Colonic mucosa (tissue), 4 donors: Measurements from ENCODE around the gene PNLDC1. TPM values are rescaled to one million over a fixed set of nuclear protein-coding genes. Genes with fewer than 3 reads are reported as not detected.
"Not testable (repeated sequence)": the region's sequence is repeated elsewhere in the genome, so short reads cannot be mapped to it uniquely, and the experiment has no call there.

ENCODE experiments used
- DNase-seq: peaks from one replicate; pipeline ENCODE4 v3.0.0-alpha.2; 2020
- H3K27ac ChIP-seq: fragments of 200-600 bp; one replicate; pipeline ENCODE4 v1.8.0; 2021
- H3K27me3 ChIP-seq: fragments of 200-600 bp; one replicate; pipeline ENCODE4 v1.8.0; 2021
- H3K36me3 ChIP-seq: fragments of 200-600 bp; one replicate; pipeline ENCODE4 v1.8.0; 2021
- H3K4me1 ChIP-seq: fragments of 200-600 bp; one replicate; pipeline ENCODE4 v1.8.0; 2021; ENCODE audit warnings: mild to moderate bottlenecking
- H3K4me3 ChIP-seq: fragments of 200-600 bp; one replicate; pipeline ENCODE4 v1.8.0; 2021
- H3K9ac ChIP-seq, 2 donors: one replicate each; pipeline ENCODE4 v1.7.0; 2013; ENCODE audit warnings: control low read depth in 2 of 2, low read depth in 2 of 2, low read length in 2 of 2
- H3K9me3 ChIP-seq: fragments of 200-600 bp; one replicate; pipeline ENCODE4 v1.8.0; 2021
- CTCF ChIP-seq: fragments of 200-600 bp; IDR thresholded peaks from one replicate; pipeline ENCODE4 v1.8.0; 2022; ENCODE audit warnings: antibody characterized with exemption, mild to moderate bottlenecking
- intact Hi-C: fragments of 100-400 bp; cut with DNase I; formaldehyde crosslinking; loops from one replicate; pipeline ENCODE4 v1.14.1; 2022
- total RNA-seq, 2 donors: library from RNA; stranded (reverse); fragmentation: NEBNext Ultra II Directional in 1 of 2; extraction: Animal tissue kit (Norgen Biotek cat#: 25700) in 1 of 2; gene quantifications; one replicate each; pipeline ENCODE4 v1.2.1, GENCODE V29; 2021
- donor health status: healthy.
- donor health status: DM: no; HTN: no; CAD: no.
- donor health status: DM: no; HTN: no; CAD: no.

Gene PNLDC1
- total RNA-seq, 2 donors from 2014 or later, result 0.72 TPM; not detected in 1

- TF ChIP-seq CTCF, result no peak
- Histone ChIP-seq H3K9ac (no peak overlapping the region), H3K9me3 (no peaks in the 10 kb centered on the region), H3K36me3 (no peaks in the 10 kb centered on the region), H3K4me3 (no peak overlapping the region), H3K4me1 (no peaks in the 10 kb centered on the region), H3K27me3 (no peaks in the 10 kb centered on the region), H3K27ac (no peak overlapping the region)
- no peak for DNase-seq
- intact Hi-C loops, result loop anchor here (5.0 to 10.0 kb wide), 4 partner anchors 193 to 673 kb away; no protein-coding TSS in a partner anchor
Measured at GRCh38 chr6:159862103-159862502, 62.0 kb downstream of the PNLDC1 start.

GRCh38 chr6:159863341-159863740 lies 63.3 kb downstream of the PNLDC1 start:
- not testable (repeated sequence) for H3K9me3 ChIP-seq, H3K36me3 ChIP-seq, H3K4me3 ChIP-seq, H3K9ac ChIP-seq, H3K27ac ChIP-seq, H3K4me1 ChIP-seq, H3K27me3 ChIP-seq
- TF ChIP-seq CTCF, result peak; percentile 21
- intact Hi-C loops, result loop anchor here (5.0 to 10.0 kb wide), 4 partner anchors 191 to 671 kb away; no protein-coding TSS in a partner anchor
- peak; percentile 61 for DNase-seq

- Histone ChIP-seq H3K27me3 (no peaks in the 10 kb centered on the region), H3K36me3 (no peaks in the 10 kb centered on the region), H3K9me3 (no peaks in the 10 kb centered on the region), H3K4me3 (no peak overlapping the region), H3K9ac (no peak overlapping the region), H3K27ac (no peak overlapping the region), H3K4me1 (no peaks in the 10 kb centered on the region)
- intact Hi-C loops, result loop anchor here (10.0 kb wide), 3 partner anchors 189 to 669 kb away; no protein-coding TSS in a partner anchor
- no peak for DNase-seq
- no peak for TF ChIP-seq CTCF
Measured at GRCh38 chr6:159865226-159865920, 65.3 kb downstream of the PNLDC1 start.

GRCh38 chr6:159866286-159867247 lies 66.5 kb downstream of the PNLDC1 start:
- no peaks in the 10 kb centered on the region for H3K9me3 ChIP-seq
- no peak for TF ChIP-seq CTCF
- no peaks in the 10 kb centered on the region for H3K36me3 ChIP-seq
- H3K4me1 ChIP-seq, result no peaks in the 10 kb centered on the region
- no peak for DNase-seq
- intact Hi-C loops, result loop anchor here (10.0 kb wide), 3 partner anchors 188 to 668 kb away; no protein-coding TSS in a partner anchor
- no peak overlapping the region for H3K9ac ChIP-seq
- no peak overlapping the region for H3K27ac ChIP-seq
- H3K27me3 ChIP-seq, result no peaks in the 10 kb centered on the region
- no peak overlapping the region for H3K4me3 ChIP-seq

Other genes starting within 250 kb of the PNLDC1 start
- 100 to 1,000 TPM; 199 to 365 TPM for gene SOD2, start 107.0 kb upstream of the PNLDC1 start, total RNA-seq
- 10 to 100 TPM; 73.7 to 84.1 TPM for gene WTAP, start 72.8 kb upstream of the PNLDC1 start, total RNA-seq
- 100 to 1,000 TPM in 1 of 2 donors, 10 to 100 TPM in 1; 59.8 to 126 TPM for gene ACAT2, start 38.2 kb upstream of the PNLDC1 start, total RNA-seq
- 100 to 1,000 TPM; 163 to 294 TPM for gene TCP1, start 10.7 kb upstream of the PNLDC1 start, total RNA-seq
- 100 to 1,000 TPM in 1 of 2 donors, 10 to 100 TPM in 1; 65.4 to 112 TPM for gene MRPL18, start 9.8 kb upstream of the PNLDC1 start, total RNA-seq
- gene MAS1, start 90.7 kb downstream of the PNLDC1 start, total RNA-seq, result not detected
- gene IGF2R, start 168.8 kb downstream of the PNLDC1 start, total RNA-seq, result 10 to 100 TPM; 73.8 to 84.4 TPM